Glutamatergic neuron (in vitro differentiated cells): Measurements from ENCODE around the gene HOTAIR. TPM values are rescaled to one million over a fixed set of nuclear protein-coding genes. Genes with fewer than 3 reads are reported as not detected.
A peak's percentile ranks its signal among the peaks of the same experiment; 100 is the strongest.

Experiments used
- DNase-seq: peaks from one replicate; pipeline ENCODE4 v3.0.0; 2022
- H3K27ac Mint-ChIP-seq: one replicate; pipeline ENCODE4 v1.8.0; 2020; ENCODE audit warnings: mild to moderate bottlenecking, mixed read lengths, inconsistent platforms; ENCODE audit not compliant: unreplicated experiment
- H3K27me3 Mint-ChIP-seq: one replicate; pipeline ENCODE4 v1.8.0; 2020; ENCODE audit warnings: mild to moderate bottlenecking, moderate library complexity, mixed read lengths, inconsistent platforms; ENCODE audit not compliant: unreplicated experiment
- H3K36me3 Mint-ChIP-seq: one replicate; pipeline ENCODE4 v1.8.0; 2020; ENCODE audit warnings: mild to moderate bottlenecking, mixed read lengths, inconsistent platforms; ENCODE audit not compliant: unreplicated experiment
- H3K4me1 Mint-ChIP-seq: one replicate; pipeline ENCODE4 v1.8.0; 2020; ENCODE audit warnings: mild to moderate bottlenecking, low read depth, mixed read lengths, inconsistent platforms; ENCODE audit not compliant: unreplicated experiment
- H3K4me3 Mint-ChIP-seq: one replicate; pipeline ENCODE4 v1.8.0; 2020; ENCODE audit warnings: mild to moderate bottlenecking, mixed read lengths, inconsistent platforms; ENCODE audit not compliant: unreplicated experiment
- H3K9me3 Mint-ChIP-seq: one replicate; pipeline ENCODE4 v1.8.0; 2020; ENCODE audit warnings: mild to moderate bottlenecking, moderate library complexity, mixed read lengths, inconsistent platforms; ENCODE audit not compliant: unreplicated experiment
- CTCF ChIP-seq: fragments of 200-600 bp; sonication (generic); IDR thresholded peaks from one replicate; pipeline ENCODE4 v1.5.0; 2021; ENCODE audit not compliant: partially characterized antibody, unreplicated experiment
- total RNA-seq: library from RNA; stranded (reverse); fragmentation: NEBNext Ultra II Directional; extraction: Animal tissue kit (Norgen Biotek cat#: 25700); gene quantifications from one replicate; pipeline ENCODE4 v1.2.1, GENCODE V29; 2021; ENCODE audit not compliant: unreplicated experiment

The HOTAIR gene
- total RNA-seq, 1 donor from 2014 or later = not detected

DNA sequence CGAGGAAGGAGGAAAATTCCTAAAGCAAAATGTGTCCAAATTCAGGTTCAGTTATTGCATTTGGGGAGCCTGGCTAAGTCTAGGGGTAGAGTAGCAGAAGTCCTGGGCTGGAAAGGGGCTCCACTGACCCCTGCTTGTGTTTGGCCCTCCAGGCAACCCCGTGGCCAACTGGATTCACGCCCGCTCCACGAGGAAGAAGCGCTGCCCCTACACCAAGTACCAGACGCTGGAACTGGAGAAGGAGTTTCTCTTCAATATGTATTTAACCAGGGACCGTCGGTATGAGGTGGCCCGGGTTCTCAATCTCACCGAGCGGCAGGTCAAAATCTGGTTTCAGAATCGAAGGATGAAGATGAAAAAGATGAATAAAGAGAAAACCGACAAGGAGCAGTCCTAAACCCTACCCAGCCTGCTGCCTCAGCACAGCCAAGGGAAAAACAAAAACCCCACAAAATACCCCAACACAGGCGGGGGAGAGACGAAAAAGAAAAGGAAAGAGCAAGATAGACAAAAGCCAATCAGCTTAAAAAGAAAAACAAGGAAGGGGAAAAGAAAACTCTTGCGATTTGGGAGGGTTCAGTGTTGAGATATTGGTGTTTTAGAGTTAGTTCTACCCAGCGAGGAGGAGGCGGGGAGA is 27.6 kb upstream of the HOTAIR start:
- no peaks in the 10 kb centered on the region for H3K4me1 Mint-ChIP-seq
- peaks cover 10% of the 10 kb centered on the region for H3K9me3 Mint-ChIP-seq
- H3K4me3 Mint-ChIP-seq = no peak overlapping the region
- TF ChIP-seq CTCF = no peak
- H3K27ac Mint-ChIP-seq = no peak overlapping the region
- no peak for DNase-seq
- H3K27me3 Mint-ChIP-seq = peaks cover 56% of the 10 kb centered on the region
- H3K36me3 Mint-ChIP-seq = no peaks in the 10 kb centered on the region

DNA sequence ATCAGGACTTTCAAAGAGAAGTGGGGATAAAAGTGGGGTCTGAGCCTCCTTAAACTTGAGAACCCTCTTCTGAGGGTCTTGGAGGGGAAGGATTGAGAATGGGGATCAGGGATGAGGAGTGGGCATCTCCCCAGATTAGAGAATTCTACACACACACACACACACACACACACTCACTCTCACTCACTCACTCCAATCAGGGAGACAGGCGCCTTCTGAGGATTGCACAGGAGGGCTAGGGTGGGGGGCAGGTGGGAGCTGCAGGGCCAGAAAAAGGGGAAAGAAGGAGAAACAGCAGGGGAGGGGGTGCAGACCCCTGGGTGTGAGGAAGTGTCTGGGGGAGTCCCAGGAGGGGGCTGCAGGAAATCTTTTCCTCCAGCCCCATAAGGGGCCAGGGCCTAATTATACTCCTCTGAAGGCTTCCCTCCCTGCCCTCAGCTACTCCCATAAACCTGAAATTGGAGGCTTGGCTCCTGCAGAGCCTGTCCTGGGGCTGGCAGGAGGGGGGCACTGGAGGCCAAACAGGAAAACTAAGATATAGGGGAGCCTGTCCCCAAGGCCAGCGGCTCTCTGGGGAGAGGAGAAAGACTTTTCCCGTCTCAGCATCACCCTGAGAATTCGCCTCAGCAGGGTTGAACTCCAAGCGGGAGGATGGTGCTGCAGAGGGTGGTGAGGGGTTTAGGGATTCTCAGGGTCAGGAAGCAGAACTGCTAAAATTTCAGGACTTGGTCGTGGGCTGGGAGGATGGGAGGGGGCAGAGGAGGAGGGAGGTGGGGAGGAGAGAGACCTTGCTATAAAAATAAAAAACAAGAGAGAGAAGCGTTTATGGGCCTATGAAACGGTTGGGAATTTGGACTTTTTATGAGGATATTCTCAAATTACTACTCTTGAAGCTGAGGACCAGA is 26.8 kb upstream of the HOTAIR start:
- no peak overlapping the region for H3K27ac Mint-ChIP-seq
- H3K4me1 Mint-ChIP-seq = no peaks in the 10 kb centered on the region
- peaks cover 60% of the 10 kb centered on the region for H3K27me3 Mint-ChIP-seq
- H3K9me3 Mint-ChIP-seq = peaks cover 10% of the 10 kb centered on the region
- no peak for DNase-seq
- no peak for TF ChIP-seq CTCF
- H3K4me3 Mint-ChIP-seq = no peak overlapping the region
- H3K36me3 Mint-ChIP-seq = no peaks in the 10 kb centered on the region

DNA sequence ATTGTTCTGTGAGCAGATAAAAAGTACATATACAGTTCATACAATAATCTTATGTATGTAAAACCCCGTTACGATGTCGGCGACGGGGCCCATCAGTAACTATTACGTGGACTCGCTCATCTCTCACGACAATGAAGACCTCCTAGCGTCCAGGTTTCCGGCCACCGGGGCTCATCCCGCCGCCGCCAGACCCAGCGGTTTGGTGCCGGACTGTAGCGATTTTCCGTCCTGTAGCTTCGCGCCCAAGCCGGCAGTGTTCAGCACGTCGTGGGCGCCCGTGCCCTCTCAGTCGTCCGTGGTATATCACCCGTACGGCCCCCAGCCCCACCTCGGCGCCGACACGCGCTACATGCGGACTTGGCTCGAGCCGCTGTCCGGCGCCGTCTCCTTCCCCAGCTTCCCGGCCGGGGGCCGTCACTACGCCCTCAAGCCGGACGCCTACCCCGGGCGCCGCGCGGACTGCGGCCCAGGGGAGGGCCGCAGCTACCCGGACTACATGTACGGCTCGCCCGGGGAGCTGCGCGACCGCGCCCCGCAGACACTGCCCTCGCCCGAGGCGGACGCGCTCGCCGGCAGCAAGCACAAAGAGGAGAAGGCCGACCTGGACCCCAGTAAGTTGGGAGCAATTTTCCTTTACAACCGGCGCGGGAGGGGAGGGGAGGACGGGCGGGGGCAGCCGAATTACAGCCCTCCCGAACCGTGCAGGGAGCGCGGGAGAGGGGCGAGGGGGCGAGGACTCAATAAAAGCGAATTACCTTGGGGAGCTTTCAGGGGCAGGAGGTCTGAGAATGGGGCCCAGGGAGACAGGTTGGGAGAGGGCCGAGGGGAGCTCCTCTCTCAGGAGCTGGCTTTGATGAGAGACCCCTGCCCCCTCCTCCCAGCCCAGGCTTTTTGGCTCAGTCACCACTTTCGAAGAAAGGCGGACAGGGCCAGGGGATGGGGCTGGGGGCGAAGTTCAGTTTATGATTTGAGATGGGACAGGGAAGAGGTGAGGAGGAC is 25.7 kb upstream of the HOTAIR start, which contains the start of gene HOXC9:
Gene HOXC9 (plus strand): TSS at position 46 of the 999 bp plus-strand sequence. CDS start 28 bp downstream, at position 74.
- Mint-ChIP-seq H3K9me3 (peaks cover 10% of the 10 kb centered on the region), H3K4me1 (no peaks in the 10 kb centered on the region), H3K27ac (no peak within 1 kb of the TSS), H3K36me3 (no peaks in the 10 kb centered on the region), H3K4me3 (peak within 1 kb of the TSS; percentile 75), H3K27me3 (peaks cover 57% of the 10 kb centered on the region)
- TF ChIP-seq CTCF = no peak
- peak; percentile 39 for DNase-seq

DNA sequence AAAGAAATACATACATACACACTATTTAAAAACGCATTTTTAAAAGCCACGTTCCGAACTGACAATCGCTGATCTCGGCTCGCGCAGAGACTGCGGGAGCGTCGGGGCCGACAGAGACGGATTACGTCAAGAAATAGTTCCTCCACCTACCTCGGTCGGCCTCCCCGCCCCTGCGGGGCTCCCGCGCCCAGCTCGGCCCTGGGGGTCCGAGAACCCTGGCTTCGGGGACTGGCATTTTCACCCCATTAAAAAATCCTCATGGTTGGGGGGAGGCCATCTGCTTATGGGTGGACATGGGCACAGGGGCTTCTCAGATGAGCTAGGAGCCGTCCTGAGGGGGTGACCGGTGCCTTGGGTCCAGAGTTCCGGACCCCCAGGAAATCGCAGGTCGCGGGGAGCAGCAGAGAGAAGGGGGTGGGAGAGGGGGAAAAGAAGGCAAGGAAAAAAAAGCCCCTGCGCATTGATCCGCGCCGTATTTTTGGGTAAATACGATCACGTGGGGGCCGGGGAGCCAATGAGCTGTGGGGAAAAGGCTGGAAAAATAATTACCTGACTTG is 24.9 kb upstream of the HOTAIR start:
- H3K27me3 Mint-ChIP-seq = peaks cover 59% of the 10 kb centered on the region
- no peak for TF ChIP-seq CTCF
- H3K4me1 Mint-ChIP-seq = no peaks in the 10 kb centered on the region
- DNase-seq = peak; percentile 42
- peak overlapping the region; percentile 75 for H3K4me3 Mint-ChIP-seq
- H3K36me3 Mint-ChIP-seq = no peaks in the 10 kb centered on the region
- H3K9me3 Mint-ChIP-seq = peaks cover 10% of the 10 kb centered on the region
- no peak overlapping the region for H3K27ac Mint-ChIP-seq
